ENCODE results near the gene CLSTN1. TPM values are rescaled to one million over a fixed set of nuclear protein-coding genes. Genes with fewer than 3 reads are reported as not detected.

Gene CLSTN1
- polyA plus RNA-seq, 1 of the 3 experiments (the other 2 are of a cell fraction) = 59.6 TPM

- TF ChIP-seq, protein P1, sequence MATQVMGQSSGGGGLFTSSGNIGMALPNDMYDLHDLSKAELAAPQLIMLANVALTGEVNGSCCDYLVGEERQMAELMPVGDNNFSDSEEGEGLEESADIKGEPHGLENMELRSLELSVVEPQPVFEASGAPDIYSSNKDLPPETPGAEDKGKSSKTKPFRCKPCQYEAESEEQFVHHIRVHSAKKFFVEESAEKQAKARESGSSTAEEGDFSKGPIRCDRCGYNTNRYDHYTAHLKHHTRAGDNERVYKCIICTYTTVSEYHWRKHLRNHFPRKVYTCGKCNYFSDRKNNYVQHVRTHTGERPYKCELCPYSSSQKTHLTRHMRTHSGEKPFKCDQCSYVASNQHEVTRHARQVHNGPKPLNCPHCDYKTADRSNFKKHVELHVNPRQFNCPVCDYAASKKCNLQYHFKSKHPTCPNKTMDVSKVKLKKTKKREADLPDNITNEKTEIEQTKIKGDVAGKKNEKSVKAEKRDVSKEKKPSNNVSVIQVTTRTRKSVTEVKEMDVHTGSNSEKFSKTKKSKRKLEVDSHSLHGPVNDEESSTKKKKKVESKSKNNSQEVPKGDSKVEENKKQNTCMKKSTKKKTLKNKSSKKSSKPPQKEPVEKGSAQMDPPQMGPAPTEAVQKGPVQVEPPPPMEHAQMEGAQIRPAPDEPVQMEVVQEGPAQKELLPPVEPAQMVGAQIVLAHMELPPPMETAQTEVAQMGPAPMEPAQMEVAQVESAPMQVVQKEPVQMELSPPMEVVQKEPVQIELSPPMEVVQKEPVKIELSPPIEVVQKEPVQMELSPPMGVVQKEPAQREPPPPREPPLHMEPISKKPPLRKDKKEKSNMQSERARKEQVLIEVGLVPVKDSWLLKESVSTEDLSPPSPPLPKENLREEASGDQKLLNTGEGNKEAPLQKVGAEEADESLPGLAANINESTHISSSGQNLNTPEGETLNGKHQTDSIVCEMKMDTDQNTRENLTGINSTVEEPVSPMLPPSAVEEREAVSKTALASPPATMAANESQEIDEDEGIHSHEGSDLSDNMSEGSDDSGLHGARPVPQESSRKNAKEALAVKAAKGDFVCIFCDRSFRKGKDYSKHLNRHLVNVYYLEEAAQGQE (IDR thresholded peaks at IDR 0.05; ENCODE audit: low read depth, low read length) = no peak
- TF ChIP-seq ZBTB33 (IDR thresholded peaks at IDR 0.05; ENCODE audit: borderline replicate concordance, low read depth) (no peak), POLR2AphosphoS5 (IDR thresholded peaks at IDR 0.05; ENCODE audit: low read depth, low read length) (no peak)
These were observed 101.4 kb downstream of the CLSTN1 start (continued) for GRCh38 chr1:9722378-9722749.

GRCh38 chr1:9721606-9722377 lies 102.0 kb downstream of the CLSTN1 start:
- peak; percentile 87 for DNase-seq
- Histone ChIP-seq H2AFZ (ENCODE audit: low read depth) (no peak overlapping the region), H3F3A (replicated peaks; ENCODE audit: insufficient read depth) (no peaks in the 10 kb centered on the region), H4K20me1 (ENCODE audit: insufficient read depth) (no peaks in the 10 kb centered on the region), H3K9me3 (no peaks in the 10 kb centered on the region), H3K4me3 (ENCODE audit: low read depth in 2 of 2, low read length in 1 of 2) (no peak overlapping the region; a peak in 1 of 4 replicates), H3K27me3 (ENCODE audit: insufficient read depth) (no peaks in the 10 kb centered on the region), H3K4me2 (no peak overlapping the region), H3K36me3 (replicated peaks in 1 of 2; ENCODE audit: control insufficient read depth in 1 of 2, insufficient read depth in 2 of 2, low read length in 1 of 2) (peaks cover 5 to 6% of the 10 kb centered on the region in 2 experiments), H3K9ac (no peak overlapping the region), H3K9me2 (no peaks in the 10 kb centered on the region), H3K4me1 (ENCODE audit: control insufficient read depth in 1 of 2, insufficient read depth in 2 of 2, low read depth in 1 of 2, low read length in 1 of 2) (peaks cover 2 to 9% of the 10 kb centered on the region in 2 experiments; a peak in 2 of 4 replicates), H3K27ac (ENCODE audit: low read depth in 2 of 2, low read length in 1 of 2) (no peak overlapping the region), H3K79me2 (ENCODE audit: insufficient read depth) (no peaks in the 10 kb centered on the region)
- CTCF ChIA-PET = interaction anchor here (0.6 to 3.3 kb wide), 27 partner anchors 8 to 214 kb away, joined by 3 to 13 read pairs (median 4); no protein-coding TSS in a partner anchor
- POLR2A ChIA-PET = no interaction called here
- WGBS (ENCODE audit: low lambda C conversion rate) = 79% methylated on average over 12 of the region's 29 CpGs
- TF ChIP-seq CTCF (IDR thresholded peaks at IDR 0.05) (peak; percentile 62), ELF1 (IDR thresholded peaks at IDR 0.05) (no peak)

All from SK-N-SH (cell line).